ENCODE measurements around the gene PAX8. TPM values are rescaled to one million over a fixed set of nuclear protein-coding genes. Genes with fewer than 3 reads are reported as not detected.

The PAX8 gene
- total RNA-seq, 1 donor from 2014 or later: 118 TPM

- no peak for TF ChIP-seq CTCF (IDR thresholded peaks at IDR 0.05; ENCODE audit: insufficient read depth, low read length, poor library complexity, severe bottlenecking)
- Histone ChIP-seq H3K36me3 (ENCODE audit: control insufficient read depth, insufficient read depth, low read length) (no peaks in the 10 kb centered on the region), H3K27me3 (ENCODE audit: control insufficient read depth, insufficient read depth, low read length) (no peaks in the 10 kb centered on the region), H3K4me3 (ENCODE audit: low read depth, low read length) (no peak overlapping the region)
- DNase-seq (ENCODE audit: low read depth): no peak
Observed at GRCh38 chr2:113174376-113174750, 104.4 kb downstream of the PAX8 start.

- Histone ChIP-seq H3K27me3 (ENCODE audit: control insufficient read depth, insufficient read depth, low read length) (no peaks in the 10 kb centered on the region), H3K4me3 (ENCODE audit: low read depth, low read length) (no peak within 1 kb of the TSS), H3K36me3 (ENCODE audit: control insufficient read depth, insufficient read depth, low read length) (no peaks in the 10 kb centered on the region)
- no peak for DNase-seq (ENCODE audit: low read depth)
- TF ChIP-seq CTCF (IDR thresholded peaks at IDR 0.05; ENCODE audit: insufficient read depth, low read length, poor library complexity, severe bottlenecking): no peak
Observed at GRCh38 chr2:113173542-113174375, 105.0 kb downstream of the PAX8 start, which contains the start of gene PSD4. Gene PSD4 (plus strand): TSS chr2:113173971. CDS start chr2:113182457, 8,486 bp downstream.

GRCh38 chr2:113172721-113173541 is 105.8 kb downstream of the PAX8 start:
- no peak for TF ChIP-seq CTCF (IDR thresholded peaks at IDR 0.05; ENCODE audit: insufficient read depth, low read length, poor library complexity, severe bottlenecking)
- Histone ChIP-seq H3K27me3 (ENCODE audit: control insufficient read depth, insufficient read depth, low read length) (no peaks in the 10 kb centered on the region), H3K4me3 (ENCODE audit: low read depth, low read length) (no peak overlapping the region), H3K36me3 (ENCODE audit: control insufficient read depth, insufficient read depth, low read length) (no peaks in the 10 kb centered on the region)
- DNase-seq (ENCODE audit: low read depth): no peak

- Histone ChIP-seq H3K27me3 (ENCODE audit: control insufficient read depth, insufficient read depth, low read length) (no peaks in the 10 kb centered on the region), H3K36me3 (ENCODE audit: control insufficient read depth, insufficient read depth, low read length) (no peaks in the 10 kb centered on the region), H3K4me3 (ENCODE audit: low read depth, low read length) (no peak overlapping the region)
- DNase-seq (ENCODE audit: low read depth): no peak
- no peak for TF ChIP-seq CTCF (IDR thresholded peaks at IDR 0.05; ENCODE audit: insufficient read depth, low read length, poor library complexity, severe bottlenecking)
Observed at GRCh38 chr2:113171334-113172075, 107.2 kb downstream of the PAX8 start.

GRCh38 chr2:113169586-113169985 is 109.1 kb downstream of the PAX8 start:
- Histone ChIP-seq H3K27me3 (ENCODE audit: control insufficient read depth, insufficient read depth, low read length) (no peaks in the 10 kb centered on the region), H3K4me3 (ENCODE audit: low read depth, low read length) (no peak overlapping the region), H3K36me3 (ENCODE audit: control insufficient read depth, insufficient read depth, low read length) (no peaks in the 10 kb centered on the region)
- TF ChIP-seq CTCF (IDR thresholded peaks at IDR 0.05; ENCODE audit: insufficient read depth, low read length, poor library complexity, severe bottlenecking): no peak
- DNase-seq (ENCODE audit: low read depth): no peak

All from kidney epithelial cell (primary cell).